WTC11 (cell line): ENCODE results near the gene ARMC7. TPM values are rescaled to one million over a fixed set of nuclear protein-coding genes. Genes with fewer than 3 reads are reported as not detected.

Source experiments
- ATAC-seq: fragments of 200-7000 bp; cut with Tn5 transposase; 2 replicates; pipeline ENCODE4 v1.10.0; 2021; ENCODE audit warnings: mild to moderate bottlenecking, moderate library complexity
- CTCF ChIA-PET: fragments of 300-600 bp; sonication (Branson Sonifier 250); formaldehyde crosslinking; loops from one replicate; lab custom pipeline; 2021; ENCODE audit warnings: antibody characterized with exemption; lab: Charles Lee
- POLR2A ChIA-PET: fragments of 350-600 bp; sonication (Branson Sonifier 250); formaldehyde crosslinking; loops from one replicate; lab custom pipeline; 2021; ENCODE audit warnings: antibody characterized with exemption; lab: Charles Lee
- DNase-seq: peaks from one replicate; pipeline ENCODE4 v3.0.0; 2021; ENCODE audit warnings: low spot score
- H3K27ac Mint-ChIP-seq: 2 replicates; pipeline ENCODE4 v1.8.0; 2021; ENCODE audit warnings: mixed read lengths
- H3K27me3 Mint-ChIP-seq: 2 replicates; pipeline ENCODE4 v1.8.0; 2021; ENCODE audit warnings: low read depth, mild to moderate bottlenecking, moderate library complexity, mixed read lengths
- H3K36me3 Mint-ChIP-seq: 2 replicates; pipeline ENCODE4 v1.8.0; 2021; ENCODE audit warnings: mixed read lengths
- H3K4me1 Mint-ChIP-seq: 2 replicates; pipeline ENCODE4 v1.8.0; 2022; ENCODE audit warnings: mixed read lengths
- H3K4me3 Mint-ChIP-seq: 2 replicates; pipeline ENCODE4 v1.8.0; 2021; ENCODE audit warnings: mild to moderate bottlenecking, moderate library complexity, mixed read lengths
- H3K9me3 Mint-ChIP-seq: 2 replicates; pipeline ENCODE4 v1.8.0; 2021; ENCODE audit warnings: mixed read lengths
- ERG ChIP-seq: fragments of 250-450 bp; sonication (Bioruptor Pico); IDR thresholded peaks from 2 replicates; pipeline ENCODE4 v1.8.0; 2021; ENCODE audit warnings: mild to moderate bottlenecking
- IRF2 ChIP-seq: sonication (generic); formaldehyde crosslinking; IDR thresholded peaks from 2 replicates; pipeline ENCODE4 v1.8.0; 2022; ENCODE audit warnings: low read depth, missing genetic modification reagents, borderline replicate concordance
- JAZF1 ChIP-seq: fragments of 250-450 bp; sonication (Bioruptor Pico); IDR thresholded peaks from 2 replicates; pipeline ENCODE4 v1.9.0; 2021; ENCODE audit warnings: moderate library complexity, mild to moderate bottlenecking, inconsistent platforms
- KAT7 ChIP-seq: sonication (generic); formaldehyde crosslinking; IDR thresholded peaks from 2 replicates; pipeline ENCODE4 v1.8.1; 2023; ENCODE audit warnings: missing genetic modification reagents, mild to moderate bottlenecking, borderline replicate concordance
- NFE2L1 ChIP-seq: sonication (generic); formaldehyde crosslinking; IDR thresholded peaks from 2 replicates; pipeline ENCODE4 v1.8.1; 2023; ENCODE audit warnings: missing genetic modification reagents
- ZMAT4 ChIP-seq: fragments of 250-450 bp; sonication (Bioruptor Pico); IDR thresholded peaks from 2 replicates; pipeline ENCODE4 v1.9.0; 2021; ENCODE audit warnings: mild to moderate bottlenecking
- ZNF263 ChIP-seq: sonication (generic); formaldehyde crosslinking; IDR thresholded peaks from 2 replicates; pipeline ENCODE4 v1.8.1; 2022; ENCODE audit warnings: low read depth, mild to moderate bottlenecking, moderate library complexity, missing genetic modification reagents
- ZNF416 ChIP-seq: fragments of 250-450 bp; sonication (Bioruptor Pico); IDR thresholded peaks from 2 replicates; pipeline ENCODE4 v1.9.0; 2021; ENCODE audit warnings: mild to moderate bottlenecking, inconsistent platforms
- ZNF425 ChIP-seq: fragments of 250-450 bp; sonication (Bioruptor Pico); conservative IDR thresholded peaks from 2 replicates; pipeline ENCODE4 v1.9.0; 2021; ENCODE audit warnings: mild to moderate bottlenecking
- total RNA-seq: library from RNA; stranded (reverse); gene quantifications from 3 replicates; pipeline ENCODE4 v1.2.3, GENCODE V29; 2021
- TF ChIP-seq, protein P1 (sequence below): fragments of 250-450 bp; sonication (Bioruptor Pico); IDR thresholded peaks from 2 replicates; pipeline ENCODE4 v1.9.0; 2021; ENCODE audit warnings: moderate library complexity, mild to moderate bottlenecking, inconsistent platforms, borderline replicate concordance
- TF ChIP-seq, protein P2 (sequence below): fragments of 250-450 bp; sonication (Bioruptor Pico); IDR thresholded peaks from 2 replicates; pipeline ENCODE4 v2.1.2; 2022; ENCODE audit warnings: mild to moderate bottlenecking, moderate library complexity
- TF ChIP-seq, protein P3 (sequence below): sonication (generic); formaldehyde crosslinking; IDR thresholded peaks from 2 replicates; pipeline ENCODE4 v1.8.1; 2023; ENCODE audit warnings: mild to moderate bottlenecking, moderate library complexity, missing genetic modification reagents
- TF ChIP-seq, protein P4 (sequence below): sonication (generic); formaldehyde crosslinking; IDR thresholded peaks from 2 replicates; pipeline ENCODE4 v1.8.1; 2022; ENCODE audit warnings: low read depth, missing genetic modification reagents, borderline replicate concordance
- TF ChIP-seq, protein P5 (sequence below): sonication (generic); formaldehyde crosslinking; conservative IDR thresholded peaks from 2 replicates; pipeline ENCODE4 v1.8.1; 2022; ENCODE audit warnings: mild to moderate bottlenecking, missing genetic modification reagents
- TF ChIP-seq, protein P6 (sequence below): sonication (generic); formaldehyde crosslinking; IDR thresholded peaks from 2 replicates; pipeline ENCODE4 v1.8.0; 2022; ENCODE audit warnings: mild to moderate bottlenecking, missing genetic modification reagents
- TF ChIP-seq, protein P7 (sequence below): sonication (generic); formaldehyde crosslinking; IDR thresholded peaks from 2 replicates; pipeline ENCODE4 v1.8.1; 2023; ENCODE audit warnings: mild to moderate bottlenecking, missing genetic modification reagents

Gene ARMC7
- total RNA-seq, 1 experiment from 2014 or later: 13.2 TPM

DNA sequence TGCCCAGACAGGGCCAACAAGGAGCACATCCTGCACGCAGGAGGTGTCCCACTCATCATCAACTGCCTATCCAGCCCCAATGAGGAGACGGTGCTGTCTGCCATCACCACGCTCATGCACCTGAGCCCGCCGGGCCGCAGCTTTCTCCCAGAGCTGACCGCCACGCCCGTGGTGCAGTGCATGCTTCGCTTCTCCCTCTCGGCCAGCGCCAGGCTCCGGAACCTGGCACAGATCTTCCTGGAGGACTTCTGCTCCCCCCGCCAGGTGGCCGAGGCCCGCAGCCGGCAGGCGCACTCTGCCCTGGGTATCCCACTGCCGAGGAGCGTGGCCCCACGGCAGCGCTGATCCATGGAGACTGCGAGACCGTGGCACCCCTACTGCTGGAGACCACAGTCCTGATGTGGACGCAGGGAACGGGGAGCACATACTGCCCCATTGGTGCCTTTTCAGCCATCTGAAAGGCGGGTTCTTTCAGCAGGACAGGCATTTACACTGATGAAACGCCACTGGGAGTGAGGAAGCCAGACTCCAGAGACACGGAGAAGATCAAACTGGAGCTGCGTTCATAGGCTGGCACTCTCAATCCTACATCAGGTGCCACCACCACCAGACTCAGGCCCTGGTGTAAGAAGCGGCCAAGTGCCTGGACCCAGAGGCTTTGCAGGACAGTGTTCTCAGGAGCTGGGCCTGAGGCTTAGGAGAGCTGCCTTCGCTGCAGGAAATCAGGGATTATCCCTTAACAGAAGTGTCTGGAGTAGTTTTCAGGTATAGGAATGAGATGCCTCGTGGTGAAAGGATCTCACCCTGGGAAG lies 19.1 kb downstream of the ARMC7 start (continued):
- TF ChIP-seq, protein P1, sequence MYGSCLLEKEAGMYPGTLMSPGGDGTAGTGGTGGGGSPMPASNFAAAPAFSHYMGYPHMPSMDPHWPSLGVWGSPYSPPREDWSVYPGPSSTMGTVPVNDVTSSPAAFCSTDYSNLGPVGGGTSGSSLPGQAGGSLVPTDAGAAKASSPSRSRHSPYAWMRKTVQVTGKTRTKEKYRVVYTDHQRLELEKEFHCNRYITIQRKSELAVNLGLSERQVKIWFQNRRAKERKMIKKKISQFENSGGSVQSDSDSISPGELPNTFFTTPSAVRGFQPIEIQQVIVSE (CRISPR knock-in tag): no peak

- H3K9me3 Mint-ChIP-seq: no peaks in the 10 kb centered on the region
- H3K27ac Mint-ChIP-seq: peak overlapping the region; percentile 45; the same call in 1 of the 2 replicates
- peaks cover 11% of the 10 kb centered on the region for H3K36me3 Mint-ChIP-seq
- POLR2A ChIA-PET: no interaction called here
- H3K4me3 Mint-ChIP-seq: peak overlapping the region; percentile 38
- ATAC-seq (no peak), DNase-seq (no peak)
- H3K4me1 Mint-ChIP-seq: peaks cover 27% of the 10 kb centered on the region
- TF ChIP-seq ZNF263 (CRISPR knock-in tag) (no peak), JAZF1 (no peak), IRF2 (CRISPR knock-in tag) (no peak), ERG (CRISPR knock-in tag) (no peak), ZNF425 (CRISPR knock-in tag) (no peak), KAT7 (CRISPR knock-in tag) (no peak), NFE2L1 (CRISPR knock-in tag) (no peak), ZMAT4 (CRISPR knock-in tag) (no peak), ZNF416 (CRISPR knock-in tag) (no peak)
- TF ChIP-seq, protein P2, sequence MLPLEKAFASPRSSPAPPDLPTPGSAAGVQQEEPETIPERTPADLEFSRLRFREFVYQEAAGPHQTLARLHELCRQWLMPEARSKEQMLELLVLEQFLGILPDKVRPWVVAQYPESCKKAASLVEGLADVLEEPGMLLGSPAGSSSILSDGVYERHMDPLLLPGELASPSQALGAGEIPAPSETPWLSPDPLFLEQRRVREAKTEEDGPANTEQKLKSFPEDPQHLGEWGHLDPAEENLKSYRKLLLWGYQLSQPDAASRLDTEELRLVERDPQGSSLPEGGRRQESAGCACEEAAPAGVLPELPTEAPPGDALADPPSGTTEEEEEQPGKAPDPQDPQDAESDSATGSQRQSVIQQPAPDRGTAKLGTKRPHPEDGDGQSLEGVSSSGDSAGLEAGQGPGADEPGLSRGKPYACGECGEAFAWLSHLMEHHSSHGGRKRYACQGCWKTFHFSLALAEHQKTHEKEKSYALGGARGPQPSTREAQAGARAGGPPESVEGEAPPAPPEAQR (CRISPR knock-in tag): no peak
- TF ChIP-seq, protein P3, sequence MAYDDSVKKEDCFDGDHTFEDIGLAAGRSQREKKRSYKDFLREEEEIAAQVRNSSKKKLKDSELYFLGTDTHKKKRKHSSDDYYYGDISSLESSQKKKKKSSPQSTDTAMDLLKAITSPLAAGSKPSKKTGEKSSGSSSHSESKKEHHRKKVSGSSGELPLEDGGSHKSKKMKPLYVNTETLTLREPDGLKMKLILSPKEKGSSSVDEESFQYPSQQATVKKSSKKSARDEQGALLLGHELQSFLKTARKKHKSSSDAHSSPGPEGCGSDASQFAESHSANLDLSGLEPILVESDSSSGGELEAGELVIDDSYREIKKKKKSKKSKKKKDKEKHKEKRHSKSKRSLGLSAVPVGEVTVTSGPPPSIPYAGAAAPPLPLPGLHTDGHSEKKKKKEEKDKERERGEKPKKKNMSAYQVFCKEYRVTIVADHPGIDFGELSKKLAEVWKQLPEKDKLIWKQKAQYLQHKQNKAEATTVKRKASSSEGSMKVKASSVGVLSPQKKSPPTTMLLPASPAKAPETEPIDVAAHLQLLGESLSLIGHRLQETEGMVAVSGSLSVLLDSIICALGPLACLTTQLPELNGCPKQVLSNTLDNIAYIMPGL (CRISPR knock-in tag): no peak
- TF ChIP-seq, protein P4, sequence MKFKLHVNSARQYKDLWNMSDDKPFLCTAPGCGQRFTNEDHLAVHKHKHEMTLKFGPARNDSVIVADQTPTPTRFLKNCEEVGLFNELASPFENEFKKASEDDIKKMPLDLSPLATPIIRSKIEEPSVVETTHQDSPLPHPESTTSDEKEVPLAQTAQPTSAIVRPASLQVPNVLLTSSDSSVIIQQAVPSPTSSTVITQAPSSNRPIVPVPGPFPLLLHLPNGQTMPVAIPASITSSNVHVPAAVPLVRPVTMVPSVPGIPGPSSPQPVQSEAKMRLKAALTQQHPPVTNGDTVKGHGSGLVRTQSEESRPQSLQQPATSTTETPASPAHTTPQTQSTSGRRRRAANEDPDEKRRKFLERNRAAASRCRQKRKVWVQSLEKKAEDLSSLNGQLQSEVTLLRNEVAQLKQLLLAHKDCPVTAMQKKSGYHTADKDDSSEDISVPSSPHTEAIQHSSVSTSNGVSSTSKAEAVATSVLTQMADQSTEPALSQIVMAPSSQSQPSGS: no peak
- TF ChIP-seq, protein P5, sequence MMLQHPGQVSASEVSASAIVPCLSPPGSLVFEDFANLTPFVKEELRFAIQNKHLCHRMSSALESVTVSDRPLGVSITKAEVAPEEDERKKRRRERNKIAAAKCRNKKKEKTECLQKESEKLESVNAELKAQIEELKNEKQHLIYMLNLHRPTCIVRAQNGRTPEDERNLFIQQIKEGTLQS (CRISPR knock-in tag): no peak
- TF ChIP-seq, protein P6, sequence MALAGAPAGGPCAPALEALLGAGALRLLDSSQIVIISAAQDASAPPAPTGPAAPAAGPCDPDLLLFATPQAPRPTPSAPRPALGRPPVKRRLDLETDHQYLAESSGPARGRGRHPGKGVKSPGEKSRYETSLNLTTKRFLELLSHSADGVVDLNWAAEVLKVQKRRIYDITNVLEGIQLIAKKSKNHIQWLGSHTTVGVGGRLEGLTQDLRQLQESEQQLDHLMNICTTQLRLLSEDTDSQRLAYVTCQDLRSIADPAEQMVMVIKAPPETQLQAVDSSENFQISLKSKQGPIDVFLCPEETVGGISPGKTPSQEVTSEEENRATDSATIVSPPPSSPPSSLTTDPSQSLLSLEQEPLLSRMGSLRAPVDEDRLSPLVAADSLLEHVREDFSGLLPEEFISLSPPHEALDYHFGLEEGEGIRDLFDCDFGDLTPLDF: no peak
- TF ChIP-seq, protein P7, sequence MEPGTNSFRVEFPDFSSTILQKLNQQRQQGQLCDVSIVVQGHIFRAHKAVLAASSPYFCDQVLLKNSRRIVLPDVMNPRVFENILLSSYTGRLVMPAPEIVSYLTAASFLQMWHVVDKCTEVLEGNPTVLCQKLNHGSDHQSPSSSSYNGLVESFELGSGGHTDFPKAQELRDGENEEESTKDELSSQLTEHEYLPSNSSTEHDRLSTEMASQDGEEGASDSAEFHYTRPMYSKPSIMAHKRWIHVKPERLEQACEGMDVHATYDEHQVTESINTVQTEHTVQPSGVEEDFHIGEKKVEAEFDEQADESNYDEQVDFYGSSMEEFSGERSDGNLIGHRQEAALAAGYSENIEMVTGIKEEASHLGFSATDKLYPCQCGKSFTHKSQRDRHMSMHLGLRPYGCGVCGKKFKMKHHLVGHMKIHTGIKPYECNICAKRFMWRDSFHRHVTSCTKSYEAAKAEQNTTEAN: no peak
- H3K27me3 Mint-ChIP-seq: no peaks in the 10 kb centered on the region
- CTCF ChIA-PET: interaction anchor here (0.6 to 7.3 kb wide), 7 partner anchors 15 to 168 kb away, joined by 3 to 84 read pairs (median 15); partner anchors contain the start of gene ARMC7
Observed at GRCh38 chr17:75129576-75129975, 19.8 kb downstream of the ARMC7 start.
